Hematopoietic multipotent progenitor cell treated with erythropoietin and hydrocortisone succinate and interleukin-3 and kit ligand, for 8 days (in vitro differentiated cells): ENCODE measurements around the gene C10orf62.
A peak's percentile ranks its signal among the peaks of the same experiment; 100 is the strongest.
"Not testable (repeated sequence)": the region's sequence is repeated elsewhere in the genome, so short reads cannot be mapped to it uniquely, and the experiment has no call there.

ENCODE experiments used
- DNase-seq: peaks from one replicate; pipeline ENCODE4 v3.0.0-alpha.2; 2015

C10orf62 gene, protein sequence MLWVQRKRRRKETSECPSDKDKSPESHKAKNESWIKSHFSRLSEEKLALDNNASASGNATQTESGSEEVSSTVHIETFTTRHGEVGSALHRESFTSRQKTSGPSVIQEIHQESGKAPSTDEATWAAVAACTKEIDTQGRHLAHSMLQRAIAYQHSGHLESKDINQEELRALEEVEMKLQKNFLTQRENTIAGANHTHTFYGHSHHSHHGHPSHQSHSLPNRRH

DNA sequence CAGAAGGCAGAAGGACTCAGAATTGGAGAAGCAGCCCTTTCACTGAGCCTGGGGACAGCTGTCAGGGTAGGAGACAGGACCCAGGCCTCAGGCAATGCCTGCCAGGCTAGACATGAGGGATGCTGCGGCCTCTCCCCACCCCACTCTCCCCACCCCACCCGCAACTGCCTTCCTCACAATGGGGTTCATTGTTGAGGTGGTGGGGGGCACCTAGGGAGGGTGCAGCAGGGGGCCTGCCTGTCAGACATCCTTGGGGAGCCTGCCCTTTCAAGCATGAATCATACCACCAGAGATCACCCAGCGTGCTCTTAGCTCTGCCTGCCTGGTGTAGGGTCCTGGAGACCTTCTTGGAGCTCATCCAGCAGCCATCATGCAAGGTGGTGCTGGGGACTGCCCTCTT, at the start of gene C10orf62:
C10orf62 (plus strand) TSS at position 243 of the 400 bp plus-strand sequence. CDS start 177 bp downstream, outside the sequence.
- no peak for DNase-seq

DNA sequence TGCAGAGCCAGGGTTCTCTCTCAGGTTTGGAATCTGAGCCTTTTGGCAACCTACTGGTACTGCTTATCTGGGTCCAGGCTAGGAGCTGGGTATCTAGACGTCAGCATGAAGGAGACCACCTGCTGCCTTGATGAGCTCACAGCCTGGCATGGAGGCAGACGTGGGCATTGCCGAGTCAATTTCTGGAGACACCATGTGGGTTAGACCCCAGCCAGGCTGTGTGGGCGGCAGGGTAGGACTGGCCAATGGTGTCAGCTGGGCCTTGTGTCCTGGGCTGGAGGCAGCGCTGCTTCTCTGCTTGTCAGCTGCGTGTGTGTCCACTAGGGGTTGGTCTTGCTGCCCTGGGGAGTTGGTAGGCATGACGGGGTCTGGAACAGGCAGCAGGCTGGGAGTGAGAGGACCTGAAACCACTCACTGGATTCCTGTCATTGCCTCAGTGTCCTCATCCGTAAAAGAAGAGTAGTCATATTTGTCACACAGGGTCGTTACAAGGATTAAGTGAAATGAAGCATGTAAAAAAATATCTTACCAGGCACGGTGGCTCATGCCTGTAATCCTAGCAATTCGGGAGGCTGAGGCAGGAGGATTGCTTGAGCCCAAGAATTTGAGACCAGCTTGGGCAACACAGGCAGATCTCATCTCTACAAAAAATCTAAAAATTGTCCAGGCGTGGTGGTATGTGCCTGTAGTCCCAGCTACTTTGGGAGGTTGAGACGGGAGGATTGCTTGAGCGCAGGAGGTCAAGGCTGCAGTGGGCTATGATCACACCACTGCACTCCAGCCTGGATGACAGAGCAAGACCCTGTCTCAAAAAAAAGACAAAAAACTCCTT, 48.6 kb upstream of the C10orf62 start:
- DNase-seq, result no peak

DNA sequence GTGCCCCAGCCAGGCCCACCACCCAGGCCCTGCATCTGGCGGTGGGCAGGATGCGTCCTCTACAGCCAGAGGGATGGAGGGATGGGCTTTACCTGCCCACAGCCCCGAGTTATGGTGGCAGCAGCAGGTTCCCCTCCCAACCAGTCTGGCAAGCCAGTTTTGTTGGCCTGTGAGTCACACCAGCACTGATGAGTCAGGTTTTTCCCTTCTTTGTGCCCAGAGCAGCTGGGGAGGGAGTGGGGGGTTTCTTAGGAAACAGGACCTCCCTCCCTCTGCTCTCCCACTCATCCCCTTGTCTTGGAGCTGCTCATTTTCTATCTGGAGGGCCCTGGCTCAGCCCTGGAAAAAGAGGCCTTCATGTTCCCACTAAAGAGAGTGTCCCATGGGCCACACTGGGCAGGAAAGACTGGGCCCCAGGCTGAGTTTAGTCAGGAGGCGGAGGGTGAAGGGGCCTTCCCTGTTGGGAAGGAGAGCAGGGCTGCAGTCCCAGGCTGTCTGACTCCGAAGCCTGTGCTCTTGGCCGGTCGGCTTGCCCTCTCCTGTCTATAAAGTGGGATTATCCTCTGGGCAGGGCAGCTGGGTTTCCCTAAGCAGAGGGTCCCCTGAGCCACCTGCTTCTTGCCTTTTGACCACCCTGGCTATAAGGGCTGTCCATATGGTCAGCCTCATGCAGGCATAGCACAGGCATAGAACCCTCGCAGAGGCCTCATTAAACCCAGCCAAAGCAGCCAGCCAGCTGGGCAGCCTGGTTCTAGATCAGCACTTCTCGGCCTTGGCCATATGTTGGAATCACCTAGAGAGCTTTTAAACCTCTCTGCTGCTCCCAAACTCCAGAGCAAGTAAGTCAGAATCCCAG, 47.1 kb upstream of the C10orf62 start:
- DNase-seq, result no peak

DNA sequence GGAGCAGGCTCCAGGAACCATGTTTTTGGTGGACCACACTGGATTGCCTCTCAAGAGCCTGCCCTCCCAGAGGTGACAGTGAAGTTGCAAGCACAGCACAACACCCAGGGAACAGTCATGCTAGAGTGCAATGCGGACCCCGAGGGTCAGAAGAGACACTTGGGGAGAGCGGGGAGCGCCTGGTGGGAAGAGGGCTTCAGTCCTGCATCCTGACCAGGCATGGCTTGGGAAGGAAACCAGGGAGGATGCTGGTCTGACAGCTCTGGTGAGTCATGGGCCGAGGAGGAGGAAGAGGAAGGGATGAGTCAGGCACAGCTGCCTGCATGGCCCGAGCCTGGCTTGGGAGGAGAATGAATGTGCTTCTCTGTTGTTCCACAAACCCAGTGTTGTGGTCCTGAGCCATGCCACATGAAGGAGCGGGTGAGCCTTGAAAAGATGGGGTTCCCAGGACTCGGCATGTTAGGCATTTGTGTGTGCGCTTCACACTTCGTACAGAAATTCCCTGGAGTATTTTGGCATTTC, 46.4 kb upstream of the C10orf62 start:
- DNase-seq, result peak; percentile 32

DNA sequence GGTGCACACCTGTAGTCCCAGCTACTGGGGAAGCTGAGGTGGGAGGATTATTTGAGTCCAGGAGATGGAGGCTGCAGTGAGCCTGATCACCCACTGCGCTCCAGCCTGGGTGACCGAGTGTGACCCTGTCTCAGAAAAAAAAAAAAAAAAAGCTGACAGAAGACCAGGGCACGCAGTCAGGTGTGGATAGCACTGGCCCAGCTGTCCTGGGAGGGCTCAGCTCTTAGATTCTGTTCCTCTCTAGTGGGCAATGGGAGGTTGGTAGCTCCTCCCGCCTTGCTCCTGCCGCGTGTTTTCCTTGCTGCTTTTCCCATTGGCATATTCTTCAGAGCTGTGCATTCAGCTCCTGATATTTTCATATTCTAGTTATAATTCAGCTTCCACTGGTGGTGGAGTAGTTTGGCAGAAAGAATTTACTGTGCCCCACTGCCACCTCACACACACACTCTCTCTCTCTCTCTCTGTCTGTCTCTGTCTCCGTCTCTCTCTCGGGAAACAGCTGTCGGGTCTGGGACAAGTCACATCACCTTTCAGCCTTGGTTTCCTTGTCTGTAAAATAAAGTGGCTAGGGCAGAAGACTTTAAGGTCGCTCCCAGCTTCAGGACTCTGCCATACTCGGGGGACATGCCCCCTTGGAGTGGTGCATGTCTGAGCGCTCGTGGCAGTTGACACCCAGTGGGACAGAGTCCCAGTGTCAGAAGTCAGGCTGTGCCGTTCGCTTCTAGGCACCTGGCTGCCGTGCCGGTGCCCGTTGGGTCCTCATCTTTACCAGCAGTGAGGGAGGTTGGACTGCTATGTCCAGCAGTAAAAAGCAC, 42.9 kb upstream of the C10orf62 start:
- no peak for DNase-seq

DNA sequence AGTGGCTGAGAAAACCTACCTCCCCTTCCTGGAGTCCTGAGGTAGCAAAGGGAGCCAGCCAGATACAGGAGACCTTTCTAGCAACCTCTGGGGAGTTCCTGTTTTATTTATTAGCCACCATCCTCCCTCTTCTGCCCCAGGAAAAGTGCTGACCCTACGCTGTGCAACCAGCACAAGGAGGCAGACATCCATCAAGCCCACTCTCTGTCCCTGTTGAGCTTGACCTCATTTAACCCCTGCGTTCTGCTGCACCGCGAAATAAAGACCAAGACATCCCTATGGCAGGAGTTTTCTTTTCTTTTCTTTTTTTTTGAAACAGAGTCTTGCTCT, 42.3 kb upstream of the C10orf62 start:
- DNase-seq, result no peak

DNA sequence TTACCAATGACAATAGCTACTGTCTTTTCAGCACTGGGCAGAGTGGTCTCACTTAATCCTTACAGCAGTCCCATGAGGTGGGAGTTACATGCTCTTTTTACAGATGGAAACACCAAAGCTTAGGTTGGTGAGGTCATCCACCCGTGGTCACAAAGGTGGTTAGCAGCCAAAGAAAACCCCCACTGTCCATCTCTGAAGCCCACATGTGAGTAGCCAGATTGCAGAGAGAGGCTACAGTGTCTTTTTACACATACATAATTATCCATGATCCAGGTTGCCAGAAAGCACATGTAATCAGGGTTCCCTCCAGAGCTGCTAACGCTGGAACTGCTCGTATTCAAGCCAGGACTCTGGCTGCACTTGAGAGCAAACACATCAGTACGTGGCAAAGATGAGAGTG, 41.6 kb upstream of the C10orf62 start:
- DNase-seq, result no peak

DNA sequence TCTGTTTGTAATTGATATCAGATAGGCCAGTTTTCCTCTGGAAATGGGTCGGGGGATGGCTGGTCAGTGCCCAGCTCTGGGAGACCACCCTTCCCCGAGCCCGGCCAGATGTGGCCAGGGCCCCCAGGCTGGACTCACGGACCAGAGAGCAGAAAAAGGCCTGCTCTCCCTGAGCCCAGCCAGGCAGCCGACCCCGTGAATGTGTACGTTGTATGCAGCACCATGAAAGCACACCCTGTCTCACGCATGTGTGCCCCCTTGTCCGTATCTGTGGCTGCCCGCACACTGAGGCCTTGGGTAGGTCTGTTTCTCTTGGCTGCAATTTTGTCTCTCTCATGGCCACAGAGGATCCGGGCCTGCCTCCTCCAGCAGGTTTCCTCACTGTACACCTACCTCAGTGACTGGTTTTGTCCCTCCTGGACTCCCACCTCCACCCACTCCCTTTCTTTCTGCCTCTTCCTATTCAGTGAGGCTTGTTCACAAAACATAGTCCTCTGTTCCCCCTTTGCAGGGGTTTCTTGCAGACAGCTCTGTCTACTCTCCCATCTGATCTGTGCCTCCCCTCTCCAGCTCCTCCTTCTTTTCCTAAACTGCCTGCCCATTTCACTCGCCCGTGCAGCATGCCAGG, 40.6 kb upstream of the C10orf62 start:
- no peak for DNase-seq

DNA sequence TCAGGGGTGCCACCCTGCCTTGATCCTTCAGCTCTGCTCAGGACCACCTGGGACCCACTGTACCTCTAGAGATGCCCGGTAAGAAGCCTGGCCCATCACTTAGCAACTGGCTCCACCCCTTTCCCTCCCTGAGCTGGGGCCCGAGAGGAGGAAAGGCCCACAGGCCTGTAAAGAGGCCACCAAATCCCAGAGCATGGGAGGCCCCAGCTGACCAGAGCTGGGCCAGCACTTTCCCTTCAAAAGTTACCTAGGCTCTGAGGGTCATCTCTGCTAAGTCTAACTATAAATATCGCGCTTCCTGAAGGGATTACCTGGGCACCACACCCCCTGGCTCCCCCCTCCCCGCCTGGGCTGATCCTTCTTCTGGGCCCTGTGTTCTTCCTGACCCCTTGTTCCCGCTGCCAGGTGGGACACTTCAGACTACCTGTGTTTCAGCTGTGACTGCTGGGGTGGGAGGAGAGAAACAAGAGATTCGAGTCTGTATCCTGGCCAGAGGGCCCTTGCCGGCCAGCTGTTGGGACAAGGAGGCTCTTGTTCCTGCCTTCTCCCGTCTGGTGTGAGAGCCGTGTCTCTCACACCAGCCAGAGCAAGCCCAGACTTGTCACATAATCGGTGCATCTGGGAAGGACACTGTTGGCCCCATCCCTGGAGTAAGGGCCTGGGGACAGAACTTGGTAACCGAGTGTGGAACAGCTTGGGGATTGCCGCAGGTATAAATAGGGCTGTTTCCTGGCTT, 39.8 kb upstream of the C10orf62 start:
- no peak for DNase-seq

DNA sequence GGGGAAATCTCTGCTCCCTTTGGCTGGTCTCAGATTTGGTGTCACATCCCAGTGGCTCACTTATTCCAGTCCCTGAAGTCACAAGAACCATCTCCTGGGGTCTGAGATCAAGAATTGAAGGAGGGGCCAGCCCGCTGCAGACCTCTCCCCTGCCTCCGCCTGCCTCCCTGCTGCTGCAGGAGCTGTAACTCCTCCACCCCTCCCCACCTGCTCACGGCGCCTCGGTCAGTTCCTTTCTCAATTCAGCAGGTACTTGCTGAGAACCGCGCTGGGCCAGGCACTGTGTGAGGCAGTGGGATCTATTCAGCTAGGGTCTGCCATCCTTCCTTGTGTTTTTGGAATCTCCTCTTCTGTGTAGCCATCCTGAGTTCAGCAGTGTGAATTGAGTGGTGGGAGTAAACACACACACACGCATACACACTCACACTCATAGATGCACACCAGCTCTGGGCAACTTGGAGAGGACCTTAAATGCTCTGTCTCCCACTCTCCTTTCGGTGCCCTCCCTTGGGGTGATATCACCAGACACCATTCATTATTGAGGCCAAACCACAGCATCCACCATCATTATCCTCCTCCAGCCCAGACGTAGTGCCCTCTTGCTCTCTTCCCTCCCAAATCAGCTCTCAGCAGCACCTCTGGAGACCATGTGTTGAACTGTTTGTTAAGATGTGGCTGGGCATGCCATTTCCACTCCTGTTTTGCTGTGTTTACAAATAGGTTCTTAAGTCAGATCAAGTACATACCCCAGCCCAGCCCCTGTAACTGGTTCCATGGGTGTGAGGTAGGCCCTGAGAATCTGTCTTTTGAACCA, 39.0 kb upstream of the C10orf62 start:
- peak; percentile 27 for DNase-seq

DNA sequence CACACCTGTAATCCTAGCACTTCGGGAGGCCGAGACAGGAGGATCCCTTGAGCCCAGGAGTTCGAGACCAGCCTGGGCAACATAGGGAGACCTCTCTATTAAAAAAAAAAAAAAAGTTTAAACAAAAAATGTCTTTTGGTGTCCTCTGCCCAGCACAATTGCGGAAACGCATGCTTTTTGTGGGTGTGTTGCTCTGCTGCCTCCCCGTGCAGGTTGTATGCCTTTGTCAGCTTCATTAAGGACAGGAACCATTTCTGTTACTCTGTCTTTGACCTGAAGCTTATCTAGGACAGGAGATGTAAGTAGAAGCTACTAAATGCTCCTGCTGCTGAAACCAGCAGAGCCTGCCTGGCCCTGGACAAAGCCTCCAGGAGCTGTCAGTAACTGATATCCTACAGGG, 38.2 kb upstream of the C10orf62 start:
- no peak for DNase-seq

DNA sequence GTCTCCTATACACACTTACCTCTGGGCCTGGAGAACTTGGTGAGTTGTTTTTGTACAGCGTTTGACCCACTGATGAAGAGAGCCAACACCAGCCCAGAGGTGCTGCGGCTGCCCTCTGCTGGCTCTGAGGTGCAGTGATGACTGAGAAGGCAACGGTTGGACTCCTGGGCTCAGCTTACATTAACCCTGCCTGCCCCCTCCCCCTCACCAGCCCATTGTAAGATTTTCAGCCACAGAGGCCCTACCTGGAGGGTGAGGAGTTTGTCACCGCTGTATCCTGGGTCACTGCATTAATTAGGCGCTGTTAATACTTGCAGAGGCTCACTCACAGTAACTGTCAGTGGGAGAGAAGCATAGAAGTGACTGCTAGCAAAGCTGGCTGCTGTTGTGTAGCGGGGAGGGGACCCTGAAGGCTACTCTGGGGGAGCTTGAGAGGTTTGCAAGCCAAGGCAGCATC, 35.9 kb upstream of the C10orf62 start:
- peak; percentile 64 for DNase-seq

DNA sequence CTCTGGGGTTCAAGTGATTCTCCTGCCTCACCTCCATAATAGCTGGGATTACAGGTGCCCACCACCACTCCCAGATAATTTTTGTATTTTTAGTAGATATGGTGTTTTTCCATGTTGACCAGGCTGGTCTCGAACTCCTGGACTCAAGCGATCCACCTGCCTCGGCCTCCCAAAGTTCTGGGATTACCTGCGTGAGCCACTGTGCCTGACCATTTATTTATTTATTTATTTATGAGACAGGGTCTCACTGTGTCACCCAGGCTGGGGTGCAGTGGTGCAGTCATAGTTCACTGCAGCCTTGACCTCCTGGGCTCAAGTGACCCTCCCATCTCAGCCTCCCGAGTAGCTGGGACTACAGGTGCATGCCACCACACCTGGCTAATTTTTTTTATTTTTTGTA, 35.2 kb upstream of the C10orf62 start:
- DNase-seq, result not testable (repeated sequence)

DNA sequence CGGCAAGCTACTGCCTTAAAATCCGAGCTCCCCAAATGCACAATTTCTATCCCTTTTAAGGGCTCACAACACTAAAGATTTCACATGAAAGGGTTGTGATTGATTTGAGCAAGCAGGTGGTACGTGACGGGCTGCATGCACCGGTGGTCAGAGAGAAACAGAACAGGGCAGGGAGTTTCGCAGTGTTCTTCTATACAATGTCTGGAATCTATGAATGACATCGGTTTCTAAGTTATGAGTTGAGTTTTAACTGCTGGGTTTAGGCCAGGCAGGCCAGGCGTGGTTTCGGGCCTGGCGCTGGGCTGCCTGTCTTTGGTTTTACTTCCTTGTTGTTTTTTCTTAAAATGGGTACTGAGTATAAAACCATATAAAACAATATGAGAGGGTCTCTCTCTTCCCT, 34.0 kb upstream of the C10orf62 start:
- DNase-seq, result not testable (repeated sequence)

DNA sequence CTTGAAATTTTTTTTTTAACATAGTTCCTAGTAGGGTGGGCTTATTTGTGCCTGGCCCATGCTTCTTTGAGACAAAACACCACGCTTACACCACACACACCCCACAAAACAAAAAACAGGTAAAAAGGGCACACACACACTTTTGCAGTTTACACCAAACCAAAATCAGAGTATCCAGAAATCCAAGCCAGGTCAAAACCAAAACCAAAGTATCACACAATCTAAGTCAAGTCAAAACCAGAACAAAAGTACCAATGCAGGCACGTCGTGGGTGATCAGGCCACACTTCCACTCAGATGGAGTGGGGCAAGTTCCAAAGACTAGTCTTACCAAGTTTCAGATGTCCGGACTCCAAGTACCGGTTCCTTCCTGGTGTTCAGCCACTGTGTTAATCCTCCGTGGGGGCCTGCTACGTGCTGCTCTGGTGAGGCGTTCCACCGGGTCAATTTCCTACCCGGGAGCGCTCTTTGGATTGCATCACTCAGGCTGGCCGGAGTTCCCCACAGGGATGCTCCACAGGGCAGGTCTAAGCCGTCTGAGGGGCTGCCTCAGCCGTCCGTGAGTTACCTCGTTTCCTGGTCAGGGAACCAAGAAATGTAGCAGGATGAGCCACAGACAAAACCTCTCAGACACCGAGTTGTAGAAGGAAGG, 28.7 kb upstream of the C10orf62 start:
- DNase-seq, result not testable (repeated sequence)

DNA sequence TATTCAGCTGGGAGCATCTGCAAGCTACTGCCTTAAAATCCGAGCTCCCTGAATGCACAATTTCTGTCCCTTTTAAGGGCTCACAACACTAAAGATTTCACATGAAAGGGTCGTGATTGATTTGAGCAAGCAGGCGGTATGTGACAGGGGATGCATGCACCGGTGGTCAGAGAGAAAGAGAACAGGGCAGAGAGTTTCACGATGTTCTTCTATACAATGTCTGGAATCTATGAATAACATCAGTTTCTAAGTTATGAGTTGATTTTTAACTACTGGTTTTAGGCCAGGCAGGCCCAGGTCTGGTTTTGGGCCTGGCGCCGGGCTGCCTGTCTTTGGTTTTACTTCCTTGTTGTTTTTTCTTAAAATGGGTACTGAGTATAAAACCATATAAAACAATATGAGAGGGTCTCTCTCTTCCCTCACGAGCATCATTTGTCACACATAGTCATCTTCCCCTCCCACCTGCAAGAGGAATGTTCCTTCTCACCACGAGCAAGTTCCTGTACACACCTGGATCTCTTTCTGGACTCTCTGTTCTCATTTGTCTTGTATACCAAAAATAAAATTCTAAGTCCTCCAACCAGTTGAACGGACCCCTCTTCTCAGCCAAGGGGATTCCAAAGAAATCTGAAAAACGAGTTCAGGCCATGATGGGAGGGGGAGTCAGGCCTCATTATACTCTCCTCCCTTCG, 28.0 kb upstream of the C10orf62 start:
- not testable (repeated sequence) for DNase-seq

DNA sequence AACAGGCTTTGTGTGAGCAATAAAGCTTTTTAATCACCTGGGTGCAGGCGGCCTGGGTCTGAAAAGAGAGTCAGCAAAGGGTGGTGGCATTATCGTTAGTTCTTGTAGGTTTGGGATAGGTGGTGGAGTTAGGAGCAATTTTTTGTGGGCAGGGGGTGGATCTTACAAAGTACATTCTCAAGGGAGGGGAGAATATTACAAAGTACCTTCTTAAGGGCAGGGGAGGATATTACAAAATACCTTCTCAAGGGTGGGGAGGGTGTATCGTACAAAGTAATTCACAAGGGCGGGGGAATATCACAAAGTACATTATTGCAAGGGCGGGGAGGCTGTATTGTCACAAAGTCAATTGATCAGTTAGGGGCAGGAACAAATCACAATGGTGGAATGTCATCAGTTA, 27.2 kb upstream of the C10orf62 start:
- DNase-seq, result not testable (repeated sequence)

DNA sequence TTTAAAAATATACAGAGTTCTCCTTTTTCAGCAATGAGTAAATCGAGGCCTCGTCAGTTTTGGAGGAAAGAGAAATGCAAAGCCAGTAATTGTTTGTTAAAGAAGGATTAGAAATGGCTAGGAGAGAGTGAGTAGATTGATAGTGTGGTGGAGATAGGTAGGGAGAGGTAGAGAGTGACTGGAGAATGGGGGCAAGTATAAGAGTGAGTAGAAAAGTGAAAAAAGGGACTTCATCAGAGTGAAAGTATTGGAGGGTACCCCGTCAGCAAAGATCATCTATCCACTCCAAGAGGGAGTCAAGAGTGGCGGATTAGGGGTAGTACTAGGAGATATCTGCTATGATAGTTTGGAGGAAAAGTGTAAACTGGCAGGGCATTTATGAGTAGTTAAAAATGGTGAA, 26.2 kb upstream of the C10orf62 start:
- DNase-seq, result no peak

DNA sequence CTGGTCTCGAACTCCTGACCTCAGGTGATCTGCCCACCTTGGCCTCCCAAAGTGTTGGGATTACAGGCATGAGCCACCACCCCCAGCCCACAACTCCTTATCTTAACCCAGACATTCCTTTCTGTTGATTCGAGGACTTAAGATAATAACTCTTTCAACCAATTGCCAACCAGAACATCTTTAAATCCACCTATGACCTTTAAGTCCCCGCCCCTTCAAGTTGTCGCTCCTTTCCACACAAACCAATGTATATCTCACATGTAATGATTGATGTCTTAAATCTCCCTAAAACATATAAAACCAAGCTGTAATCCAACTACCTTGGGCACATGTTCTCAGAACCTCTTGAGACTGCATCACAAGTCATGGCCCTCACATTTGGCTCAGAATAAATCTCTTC, 24.7 kb upstream of the C10orf62 start:
- peak; percentile 21 for DNase-seq
